HepG2 (cell line): ENCODE measurements around the gene ARHGEF11. TPM values are rescaled to one million over a fixed set of nuclear protein-coding genes. Genes with fewer than 3 reads are reported as not detected.

ENCODE experiments used
- EED ChIP-seq: sonication (generic); formaldehyde crosslinking; IDR thresholded peaks from 2 replicates; pipeline ENCODE4 v1.5.0; 2020; ENCODE audit warnings: mild to moderate bottlenecking, missing genetic modification reagents
- HNRNPLL ChIP-seq: fragments of 200-400 bp; formaldehyde crosslinking; IDR thresholded peaks from 2 replicates; pipeline ENCODE4 v1.6.1; 2017; ENCODE audit warnings: mild to moderate bottlenecking, low read depth, low read length; ENCODE audit not compliant: poor library complexity, severe bottlenecking
- IRX3 ChIP-seq: sonication (generic); formaldehyde crosslinking; IDR thresholded peaks from 2 replicates; pipeline ENCODE4 v1.8.1; 2023; ENCODE audit warnings: mild to moderate bottlenecking, low read depth, missing genetic modification reagents, borderline replicate concordance
- KMT2A ChIP-seq: sonication (generic); formaldehyde crosslinking; IDR thresholded peaks from 2 replicates; pipeline ENCODE4 v1.4.0; 2020; ENCODE audit warnings: missing genetic modification reagents
- NFE2 ChIP-seq: sonication (generic); formaldehyde crosslinking; IDR thresholded peaks from 2 replicates; pipeline ENCODE4 v1.4.0; 2020; ENCODE audit warnings: missing genetic modification reagents
- PTBP1 ChIP-seq: fragments of 200-400 bp; formaldehyde crosslinking; IDR thresholded peaks from 2 replicates; pipeline ENCODE4 v1.6.1; 2018; ENCODE audit warnings: low read length, low read depth; ENCODE audit not compliant: poor library complexity, severe bottlenecking
- SMAD9 ChIP-seq: sonication (generic); formaldehyde crosslinking; IDR thresholded peaks from 2 replicates; pipeline ENCODE4 v1.5.1; 2020; ENCODE audit warnings: mild to moderate bottlenecking, missing genetic modification reagents
- SSRP1 ChIP-seq: IDR thresholded peaks from 2 replicates; pipeline ENCODE4 v1.6.1; 2016; ENCODE audit warnings: control low read depth
- ZNF124 ChIP-seq: sonication (generic); formaldehyde crosslinking; IDR thresholded peaks from 2 replicates; pipeline ENCODE4 v1.4.0; 2020; ENCODE audit warnings: missing genetic modification reagents
- ZNF891 ChIP-seq: sonication (generic); formaldehyde crosslinking; IDR thresholded peaks from 2 replicates; pipeline ENCODE4 v1.5.0; 2020; ENCODE audit warnings: mild to moderate bottlenecking, missing genetic modification reagents
- polyA plus RNA-seq, 8 experiments: library from polyadenylated mRNA; depleted of rRNA in 3 of 8; stranded (reverse) in 7 of 8; unstranded in 1 of 8; fragments of >200 nt; fragmentation: Illumina TruSeq in 4 of 8; extraction: Trizol in 4 of 8; gene quantifications; 2 replicates each; pipeline versions ENCODE4 v1.2.1 to v1.2.3, GENCODE V29; 2011 to 2016; ENCODE audit warnings: low read depth in 4 of 8, missing spikeins in 1 of 8, mixed read lengths in 1 of 8; ENCODE audit not compliant: insufficient read depth in 1 of 8
- total RNA-seq, 5 experiments: library from RNA; depleted of rRNA; stranded (reverse); fragments of >200 nt; fragmentation: Illumina TruSeq; extraction: Trizol; gene quantifications; 2 replicates each; pipeline ENCODE4 v1.2.3, GENCODE V29; 2016; ENCODE audit warnings: low read depth in 1 of 5
- TF ChIP-seq, protein P1 (sequence below): sonication (generic); formaldehyde crosslinking; IDR thresholded peaks from 2 replicates; pipeline ENCODE4 v1.5.1; 2020; ENCODE audit warnings: missing genetic modification reagents, mild to moderate bottlenecking, borderline replicate concordance
- TF ChIP-seq, protein P2 (sequence below): sonication (generic); formaldehyde crosslinking; IDR thresholded peaks from 2 replicates; pipeline ENCODE4 v1.4.0; 2020; ENCODE audit warnings: missing genetic modification reagents, borderline replicate concordance
- TF ChIP-seq, protein P3 (sequence below): sonication (generic); formaldehyde crosslinking; IDR thresholded peaks from 2 replicates; pipeline ENCODE4 v1.9.0; 2021; ENCODE audit warnings: missing genetic modification reagents, mild to moderate bottlenecking, borderline replicate concordance
- TF ChIP-seq, protein P4 (sequence below): sonication (generic); formaldehyde crosslinking; IDR thresholded peaks from 2 replicates; pipeline ENCODE4 v1.4.0; 2020; ENCODE audit warnings: missing genetic modification reagents; ENCODE audit errors: not compliant biosample characterization
- TF ChIP-seq, protein P5 (sequence below): sonication (generic); formaldehyde crosslinking; IDR thresholded peaks from 2 replicates; pipeline ENCODE4 v1.5.0; 2020; ENCODE audit warnings: mild to moderate bottlenecking, missing genetic modification reagents, borderline replicate concordance

The ARHGEF11 gene
- total and polyA plus RNA-seq, 2 of the 13 experiments (the other 11 are each of a cell fraction or from before 2014, with no cell fraction given): 16.5 to 21.2 TPM

DNA sequence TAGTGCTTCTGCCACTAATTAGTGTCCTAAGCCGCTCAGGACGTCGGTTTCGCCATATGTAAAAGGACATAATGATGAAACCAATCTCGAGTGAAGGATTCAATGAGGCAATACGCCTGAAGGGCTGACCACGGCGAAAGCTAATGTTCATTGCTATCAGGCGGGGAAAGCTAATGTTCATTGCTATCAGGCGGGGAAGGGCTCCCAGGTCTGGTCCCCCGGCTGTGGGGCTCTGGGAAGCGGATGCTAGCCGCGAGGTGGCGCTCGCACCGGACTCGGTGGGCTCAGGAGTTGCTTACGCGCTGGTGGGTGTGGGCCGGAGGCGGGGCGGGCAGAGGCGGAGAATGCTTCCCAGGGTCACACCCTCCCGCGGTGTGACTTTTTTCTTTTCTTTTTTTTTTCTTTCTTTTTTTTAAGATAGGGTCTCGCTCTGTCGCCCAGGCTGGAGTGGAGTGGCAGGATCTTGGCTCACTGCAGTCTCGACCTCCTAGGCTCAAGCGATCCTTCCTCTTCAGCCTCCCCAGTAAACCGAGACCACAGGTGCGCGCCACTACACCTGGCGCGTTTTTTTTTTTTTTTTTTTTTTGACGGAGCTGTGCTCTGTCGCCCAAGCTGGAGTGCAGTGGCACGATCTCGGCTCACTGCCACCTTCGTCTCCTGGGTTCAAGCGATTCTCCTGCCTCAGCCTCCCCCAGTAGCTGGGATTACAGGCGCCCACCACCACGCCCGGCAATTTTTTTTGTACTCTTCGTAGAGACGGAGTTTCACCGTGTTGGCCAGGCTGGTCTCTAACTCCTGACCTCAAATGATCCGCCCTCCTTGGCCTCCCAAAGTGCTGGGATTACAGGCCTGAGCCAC lies 153.1 kb downstream of the ARHGEF11 start (continued):
- TF ChIP-seq, protein P1, sequence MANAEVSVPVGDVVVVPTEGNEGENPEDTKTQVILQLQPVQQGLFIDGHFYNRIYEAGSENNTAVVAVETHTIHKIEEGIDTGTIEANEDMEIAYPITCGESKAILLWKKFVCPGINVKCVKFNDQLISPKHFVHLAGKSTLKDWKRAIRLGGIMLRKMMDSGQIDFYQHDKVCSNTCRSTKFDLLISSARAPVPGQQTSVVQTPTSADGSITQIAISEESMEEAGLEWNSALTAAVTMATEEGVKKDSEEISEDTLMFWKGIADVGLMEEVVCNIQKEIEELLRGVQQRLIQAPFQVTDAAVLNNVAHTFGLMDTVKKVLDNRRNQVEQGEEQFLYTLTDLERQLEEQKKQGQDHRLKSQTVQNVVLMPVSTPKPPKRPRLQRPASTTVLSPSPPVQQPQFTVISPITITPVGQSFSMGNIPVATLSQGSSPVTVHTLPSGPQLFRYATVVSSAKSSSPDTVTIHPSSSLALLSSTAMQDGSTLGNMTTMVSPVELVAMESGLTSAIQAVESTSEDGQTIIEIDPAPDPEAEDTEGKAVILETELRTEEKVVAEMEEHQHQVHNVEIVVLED: no peak
- TF ChIP-seq, protein P2, sequence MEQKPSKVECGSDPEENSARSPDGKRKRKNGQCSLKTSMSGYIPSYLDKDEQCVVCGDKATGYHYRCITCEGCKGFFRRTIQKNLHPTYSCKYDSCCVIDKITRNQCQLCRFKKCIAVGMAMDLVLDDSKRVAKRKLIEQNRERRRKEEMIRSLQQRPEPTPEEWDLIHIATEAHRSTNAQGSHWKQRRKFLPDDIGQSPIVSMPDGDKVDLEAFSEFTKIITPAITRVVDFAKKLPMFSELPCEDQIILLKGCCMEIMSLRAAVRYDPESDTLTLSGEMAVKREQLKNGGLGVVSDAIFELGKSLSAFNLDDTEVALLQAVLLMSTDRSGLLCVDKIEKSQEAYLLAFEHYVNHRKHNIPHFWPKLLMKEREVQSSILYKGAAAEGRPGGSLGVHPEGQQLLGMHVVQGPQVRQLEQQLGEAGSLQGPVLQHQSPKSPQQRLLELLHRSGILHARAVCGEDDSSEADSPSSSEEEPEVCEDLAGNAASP: no peak
- TF ChIP-seq EED: no peak
- TF ChIP-seq ZNF891 (CRISPR knock-in tag): no peak
- TF ChIP-seq, protein P3, sequence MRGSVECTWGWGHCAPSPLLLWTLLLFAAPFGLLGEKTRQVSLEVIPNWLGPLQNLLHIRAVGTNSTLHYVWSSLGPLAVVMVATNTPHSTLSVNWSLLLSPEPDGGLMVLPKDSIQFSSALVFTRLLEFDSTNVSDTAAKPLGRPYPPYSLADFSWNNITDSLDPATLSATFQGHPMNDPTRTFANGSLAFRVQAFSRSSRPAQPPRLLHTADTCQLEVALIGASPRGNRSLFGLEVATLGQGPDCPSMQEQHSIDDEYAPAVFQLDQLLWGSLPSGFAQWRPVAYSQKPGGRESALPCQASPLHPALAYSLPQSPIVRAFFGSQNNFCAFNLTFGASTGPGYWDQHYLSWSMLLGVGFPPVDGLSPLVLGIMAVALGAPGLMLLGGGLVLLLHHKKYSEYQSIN (CRISPR knock-in tag): no peak
- no peak for TF ChIP-seq IRX3
- TF ChIP-seq PTBP1: no peak
- TF ChIP-seq ZNF124: 0 out of 2 replicates have a peak, but pooled peaks have one; percentile 30
- TF ChIP-seq, protein P4, sequence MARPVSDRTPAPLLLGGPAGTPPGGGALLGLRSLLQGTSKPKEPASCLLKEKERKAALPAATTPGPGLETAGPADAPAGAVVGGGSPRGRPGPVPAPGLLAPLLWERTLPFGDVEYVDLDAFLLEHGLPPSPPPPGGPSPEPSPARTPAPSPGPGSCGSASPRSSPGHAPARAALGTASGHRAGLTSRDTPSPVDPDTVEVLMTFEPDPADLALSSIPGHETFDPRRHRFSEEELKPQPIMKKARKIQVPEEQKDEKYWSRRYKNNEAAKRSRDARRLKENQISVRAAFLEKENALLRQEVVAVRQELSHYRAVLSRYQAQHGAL (CRISPR knock-in tag): no peak
- no peak for TF ChIP-seq NFE2 (CRISPR knock-in tag)
- TF ChIP-seq KMT2A (CRISPR knock-in tag): no peak
- peak; percentile 44 for TF ChIP-seq HNRNPLL
- TF ChIP-seq, protein P5, sequence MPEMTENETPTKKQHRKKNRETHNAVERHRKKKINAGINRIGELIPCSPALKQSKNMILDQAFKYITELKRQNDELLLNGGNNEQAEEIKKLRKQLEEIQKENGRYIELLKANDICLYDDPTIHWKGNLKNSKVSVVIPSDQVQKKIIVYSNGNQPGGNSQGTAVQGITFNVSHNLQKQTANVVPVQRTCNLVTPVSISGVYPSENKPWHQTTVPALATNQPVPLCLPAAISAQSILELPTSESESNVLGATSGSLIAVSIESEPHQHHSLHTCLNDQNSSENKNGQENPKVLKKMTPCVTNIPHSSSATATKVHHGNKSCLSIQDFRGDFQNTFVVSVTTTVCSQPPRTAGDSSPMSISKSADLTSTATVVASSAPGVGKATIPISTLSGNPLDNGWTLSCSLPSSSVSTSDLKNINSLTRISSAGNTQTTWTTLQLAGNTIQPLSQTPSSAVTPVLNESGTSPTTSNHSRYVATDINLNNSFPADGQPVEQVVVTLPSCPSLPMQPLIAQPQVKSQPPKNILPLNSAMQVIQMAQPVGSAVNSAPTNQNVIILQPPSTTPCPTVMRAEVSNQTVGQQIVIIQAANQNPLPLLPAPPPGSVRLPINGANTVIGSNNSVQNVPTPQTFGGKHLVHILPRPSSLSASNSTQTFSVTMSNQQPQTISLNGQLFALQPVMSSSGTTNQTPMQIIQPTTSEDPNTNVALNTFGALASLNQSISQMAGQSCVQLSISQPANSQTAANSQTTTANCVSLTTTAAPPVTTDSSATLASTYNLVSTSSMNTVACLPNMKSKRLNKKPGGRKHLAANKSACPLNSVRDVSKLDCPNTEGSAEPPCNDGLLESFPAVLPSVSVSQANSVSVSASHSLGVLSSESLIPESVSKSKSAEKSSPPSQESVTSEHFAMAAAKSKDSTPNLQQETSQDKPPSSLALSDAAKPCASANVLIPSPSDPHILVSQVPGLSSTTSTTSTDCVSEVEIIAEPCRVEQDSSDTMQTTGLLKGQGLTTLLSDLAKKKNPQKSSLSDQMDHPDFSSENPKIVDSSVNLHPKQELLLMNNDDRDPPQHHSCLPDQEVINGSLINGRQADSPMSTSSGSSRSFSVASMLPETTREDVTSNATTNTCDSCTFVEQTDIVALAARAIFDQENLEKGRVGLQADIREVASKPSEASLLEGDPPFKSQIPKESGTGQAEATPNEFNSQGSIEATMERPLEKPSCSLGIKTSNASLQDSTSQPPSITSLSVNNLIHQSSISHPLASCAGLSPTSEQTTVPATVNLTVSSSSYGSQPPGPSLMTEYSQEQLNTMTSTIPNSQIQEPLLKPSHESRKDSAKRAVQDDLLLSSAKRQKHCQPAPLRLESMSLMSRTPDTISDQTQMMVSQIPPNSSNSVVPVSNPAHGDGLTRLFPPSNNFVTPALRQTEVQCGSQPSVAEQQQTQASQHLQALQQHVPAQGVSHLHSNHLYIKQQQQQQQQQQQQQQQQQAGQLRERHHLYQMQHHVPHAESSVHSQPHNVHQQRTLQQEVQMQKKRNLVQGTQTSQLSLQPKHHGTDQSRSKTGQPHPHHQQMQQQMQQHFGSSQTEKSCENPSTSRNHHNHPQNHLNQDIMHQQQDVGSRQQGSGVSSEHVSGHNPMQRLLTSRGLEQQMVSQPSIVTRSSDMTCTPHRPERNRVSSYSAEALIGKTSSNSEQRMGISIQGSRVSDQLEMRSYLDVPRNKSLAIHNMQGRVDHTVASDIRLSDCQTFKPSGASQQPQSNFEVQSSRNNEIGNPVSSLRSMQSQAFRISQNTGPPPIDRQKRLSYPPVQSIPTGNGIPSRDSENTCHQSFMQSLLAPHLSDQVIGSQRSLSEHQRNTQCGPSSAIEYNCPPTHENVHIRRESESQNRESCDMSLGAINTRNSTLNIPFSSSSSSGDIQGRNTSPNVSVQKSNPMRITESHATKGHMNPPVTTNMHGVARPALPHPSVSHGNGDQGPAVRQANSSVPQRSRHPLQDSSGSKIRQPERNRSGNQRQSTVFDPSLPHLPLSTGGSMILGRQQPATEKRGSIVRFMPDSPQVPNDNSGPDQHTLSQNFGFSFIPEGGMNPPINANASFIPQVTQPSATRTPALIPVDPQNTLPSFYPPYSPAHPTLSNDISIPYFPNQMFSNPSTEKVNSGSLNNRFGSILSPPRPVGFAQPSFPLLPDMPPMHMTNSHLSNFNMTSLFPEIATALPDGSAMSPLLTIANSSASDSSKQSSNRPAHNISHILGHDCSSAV (CRISPR knock-in tag): no peak
- TF ChIP-seq SMAD9: no peak
- TF ChIP-seq SSRP1 (CRISPR knock-in tag): no peak
